Right lobe of liver (tissue), 4 donors: ENCODE data around the gene MEAK7.

Source experiments
- POLR2A ChIP-seq: fragments of 450-650 bp; IDR thresholded peaks from one replicate; pipeline ENCODE4 v1.6.1; 2017; ENCODE audit warnings: antibody characterized with exemption, mild to moderate bottlenecking
- TF ChIP-seq, protein P1 (sequence below), 4 donors: fragments of 200-600 bp in 3 of 4; fragments of 450-650 bp in 1 of 4; IDR thresholded peaks; one replicate each; pipeline versions ENCODE4 v1.5.1 to v1.8.0; 2016 to 2022; ENCODE audit warnings: antibody characterized with exemption in 4 of 4, mild to moderate bottlenecking in 2 of 4
- donor health status: DM: no; HTN: no; CAD: no.
- donor health status: DM: no; HTN: no; CAD: no.
- donor health status: DM: no; HTN: yes; CAD: no.

DNA sequence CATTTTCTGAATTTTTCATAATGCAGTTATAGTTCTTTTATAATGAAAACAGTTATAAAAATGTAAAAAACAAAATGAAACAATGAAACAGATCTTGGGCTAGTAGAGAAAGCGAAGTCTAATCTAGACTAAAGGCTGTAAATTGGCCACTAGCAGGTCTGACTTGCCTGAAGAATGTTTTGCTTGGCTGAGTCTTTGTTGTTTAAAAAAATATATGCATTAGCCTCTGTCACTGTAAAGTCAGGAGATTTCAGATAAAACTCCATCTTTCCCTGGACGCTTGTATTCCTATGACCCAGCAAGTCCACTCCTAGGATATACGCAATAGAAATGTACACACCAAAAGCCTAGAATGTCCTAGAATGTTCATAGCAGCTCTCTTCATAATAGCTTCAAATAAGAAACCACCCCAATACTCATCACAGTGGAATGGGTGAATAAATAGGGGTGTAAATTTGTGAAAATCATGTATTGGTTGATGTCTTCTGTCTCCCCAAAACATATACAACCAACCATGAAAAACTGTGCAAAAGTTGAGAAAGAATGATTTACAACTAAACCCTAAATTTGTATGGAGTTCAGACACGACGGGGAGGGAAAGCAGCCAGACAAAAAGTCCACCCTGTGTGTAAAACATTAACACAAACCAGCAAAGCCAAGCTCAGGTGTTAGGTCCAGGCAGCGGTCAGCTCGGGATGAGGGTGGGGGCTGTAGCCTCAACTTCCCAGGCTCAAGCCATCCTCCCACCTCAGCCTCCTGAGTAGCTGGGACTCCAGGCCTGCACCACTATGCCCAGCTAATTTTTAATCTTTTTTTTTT, 37.7 kb upstream of the MEAK7 start:
- TF ChIP-seq, protein P1, sequence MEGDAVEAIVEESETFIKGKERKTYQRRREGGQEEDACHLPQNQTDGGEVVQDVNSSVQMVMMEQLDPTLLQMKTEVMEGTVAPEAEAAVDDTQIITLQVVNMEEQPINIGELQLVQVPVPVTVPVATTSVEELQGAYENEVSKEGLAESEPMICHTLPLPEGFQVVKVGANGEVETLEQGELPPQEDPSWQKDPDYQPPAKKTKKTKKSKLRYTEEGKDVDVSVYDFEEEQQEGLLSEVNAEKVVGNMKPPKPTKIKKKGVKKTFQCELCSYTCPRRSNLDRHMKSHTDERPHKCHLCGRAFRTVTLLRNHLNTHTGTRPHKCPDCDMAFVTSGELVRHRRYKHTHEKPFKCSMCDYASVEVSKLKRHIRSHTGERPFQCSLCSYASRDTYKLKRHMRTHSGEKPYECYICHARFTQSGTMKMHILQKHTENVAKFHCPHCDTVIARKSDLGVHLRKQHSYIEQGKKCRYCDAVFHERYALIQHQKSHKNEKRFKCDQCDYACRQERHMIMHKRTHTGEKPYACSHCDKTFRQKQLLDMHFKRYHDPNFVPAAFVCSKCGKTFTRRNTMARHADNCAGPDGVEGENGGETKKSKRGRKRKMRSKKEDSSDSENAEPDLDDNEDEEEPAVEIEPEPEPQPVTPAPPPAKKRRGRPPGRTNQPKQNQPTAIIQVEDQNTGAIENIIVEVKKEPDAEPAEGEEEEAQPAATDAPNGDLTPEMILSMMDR (IDR thresholded peaks at IDR 0.05): no peak
- no peak for TF ChIP-seq POLR2A
